Measurements from ENCODE around the gene DELE1.

GRCh38 chr5:141934099-141934844, 10.6 kb downstream of the DELE1 start:
- TF ChIP-seq CTCF (IDR thresholded peaks at IDR 0.05) (no peak), EZH2 (IDR thresholded peaks at IDR 0.05; ENCODE audit: borderline replicate concordance, insufficient read depth, low read depth, low read length, poor library complexity, severe bottlenecking) (no peak)
